ENCODE results near the gene DNASE2. TPM values are rescaled to one million over a fixed set of nuclear protein-coding genes. Genes with fewer than 3 reads are reported as not detected.

The DNASE2 gene
- total and polyA plus RNA-seq, 2 of the 8 experiments (the other 6 are each of a cell fraction or from before 2014, with no cell fraction given), result 33.2 to 48.2 TPM

DNA sequence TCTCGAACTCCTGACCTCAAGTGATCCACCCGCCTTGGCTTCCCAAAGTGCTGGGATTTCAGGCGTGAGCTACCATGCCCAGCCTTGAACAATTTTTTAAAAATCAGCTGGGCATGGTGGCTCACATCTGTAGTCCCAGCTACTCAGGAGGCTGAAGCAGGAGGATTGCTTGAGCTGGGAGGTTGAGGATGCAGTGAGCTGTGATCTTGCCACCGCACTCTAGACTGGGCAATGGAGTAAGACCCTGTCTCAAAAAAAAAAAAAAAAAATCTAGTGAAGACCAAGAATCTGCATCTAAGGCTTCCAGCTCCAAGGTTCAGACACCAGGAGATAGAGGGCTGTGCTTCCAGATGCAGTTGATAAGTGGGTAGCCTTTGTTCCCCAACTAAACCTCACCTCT is 17.1 kb downstream of the DNASE2 start:
- no peak overlapping the region for H3K4me2 ChIP-seq (ENCODE audit: insufficient read depth in 1 of 2, low read depth in 2 of 2, low read length in 2 of 2)
- H4K8ac ChIP-seq (ENCODE audit: extremely low read depth, insufficient read depth, low read length), result no peak overlapping the region
- H4K5ac ChIP-seq (ENCODE audit: insufficient read length, low read depth, low read length), result no peak overlapping the region
- POLR2A ChIA-PET (ENCODE audit: partially characterized antibody), result interaction anchor here (0.7 to 4.5 kb wide), 7 partner anchors 10 to 97 kb away, joined by 3 to 34 read pairs (median 6); partner anchors contain the start of gene DNASE2
- CTCF ChIA-PET (ENCODE audit: partially characterized antibody), result interaction anchor here (0.6 to 7.9 kb wide), 12 partner anchors 9 to 175 kb away, joined by 3 to 48 read pairs (median 4); no protein-coding TSS in a partner anchor
- H3K27ac ChIP-seq (ENCODE audit: low read depth, low read length), result no peak overlapping the region
- H2BK5ac ChIP-seq (ENCODE audit: low read depth, low read length), result no peak overlapping the region
- H3K4ac ChIP-seq (replicated peaks; ENCODE audit: insufficient read length, low read depth, low read length), result no peak overlapping the region
- no peak overlapping the region for H2AK5ac ChIP-seq (ENCODE audit: low read depth, low read length)
- no peak overlapping the region for H2BK12ac ChIP-seq (ENCODE audit: low read depth, low read length)
- DNase-seq (ENCODE audit: low read depth in 1 of 2, low spot score in 2 of 2), result no peak
- no peaks in the 10 kb centered on the region for H3K9me3 ChIP-seq (ENCODE audit: insufficient read depth in 2 of 2, low read depth in 1 of 2, low read length in 1 of 2)
- H3K18ac ChIP-seq (ENCODE audit: extremely low read depth, low read length), result no peak overlapping the region
- no peaks in the 10 kb centered on the region for H3K27me3 ChIP-seq (replicated peaks in 1 of 4; ENCODE audit: control insufficient read depth in 3 of 4, extremely low read depth in 1 of 4, insufficient read depth in 3 of 4, low read length in 3 of 4)
- peaks cover 0 to 1% of the 10 kb centered on the region in 2 experiments for H4K20me1 ChIP-seq (replicated peaks in 1 of 2; ENCODE audit: control insufficient read depth in 1 of 2, insufficient read depth in 2 of 2, low read length in 2 of 2)
- no peak for FAIRE-seq
- H2AFZ ChIP-seq (ENCODE audit: low read length), result no peak overlapping the region
- TF ChIP-seq CTBP2 (IDR thresholded peaks at IDR 0.05; ENCODE audit: borderline replicate concordance, insufficient read depth, insufficient read length, low read length), result no peak
- TF ChIP-seq KDM1A (IDR thresholded peaks at IDR 0.05; ENCODE audit: borderline replicate concordance, low read length), result no peak
- H3K4me1 ChIP-seq (replicated peaks in 1 of 4; ENCODE audit: control insufficient read depth in 3 of 4, insufficient read depth in 4 of 4, low read length in 3 of 4), result peaks cover 3 to 17% (median 14%) of the 10 kb centered on the region in 4 experiments
- H4K91ac ChIP-seq (replicated peaks; ENCODE audit: insufficient read length, low read length), result no peak overlapping the region
- H2BK20ac ChIP-seq (ENCODE audit: low read length), result no peak overlapping the region
- H3K14ac ChIP-seq (ENCODE audit: insufficient read length), result no peak overlapping the region
- no peak overlapping the region for H3K9ac ChIP-seq (replicated peaks in 1 of 4; ENCODE audit: extremely low read depth in 1 of 4, low read depth in 3 of 4, low read length in 3 of 4)
- WGBS, 2 experiments (ENCODE audit: extremely low coverage in 1 of 2, insufficient coverage in 1 of 2, insufficient read length in 1 of 2, insufficient replicate concordance in 2 of 2, low coverage in 1 of 2, low lambda C conversion rate in 2 of 2, missing lambda C conversion rate in 1 of 2), result 89% methylated on average over 4 of the region's 4 CpGs; no CpG with 5 or more reads in 1 of the 2 experiments
- H3K23ac ChIP-seq (ENCODE audit: insufficient read length), result no peak overlapping the region
- H3K23me2 ChIP-seq (ENCODE audit: low read depth, low read length), result peaks cover 8% of the 10 kb centered on the region; the same call in 1 of the 2 replicates
- no peak overlapping the region for H3K4me3 ChIP-seq (ENCODE audit: extremely low read depth in 1 of 4, insufficient read depth in 2 of 4, low read depth in 3 of 4, low read length in 4 of 4)
- H3K56ac ChIP-seq (replicated peaks; ENCODE audit: insufficient read length, low read depth, low read length), result no peak overlapping the region
- no peak overlapping the region for H2BK15ac ChIP-seq (ENCODE audit: low read length)
- H2BK120ac ChIP-seq (replicated peaks; ENCODE audit: low read depth, low read length), result no peak overlapping the region
- H3K79me1 ChIP-seq (ENCODE audit: low read depth, low read length), result no peaks in the 10 kb centered on the region
- no peaks in the 10 kb centered on the region for H3K79me2 ChIP-seq (ENCODE audit: control insufficient read depth in 1 of 2, insufficient read depth in 2 of 2, low read length in 2 of 2)
- H3K36me3 ChIP-seq (ENCODE audit: control insufficient read depth in 2 of 4, insufficient read depth in 4 of 4, low read length in 3 of 4), result peaks cover 0 to 3% (median 0%) of the 10 kb centered on the region in 4 experiments; a peak in 1 of 8 replicates

All from H1 (cell line).